Non-pigmented ciliary epithelial cell (primary cell): Measurements from ENCODE around the gene CNOT8.
"Not testable (repeated sequence)": the region's sequence is repeated elsewhere in the genome, so short reads cannot be mapped to it uniquely, and the experiment has no call there.

Source experiments
- DNase-seq: peaks from one replicate; pipeline ENCODE4 v3.0.0-alpha.2; 2010; ENCODE audit warnings: low read depth

The CNOT8 gene

DNA sequence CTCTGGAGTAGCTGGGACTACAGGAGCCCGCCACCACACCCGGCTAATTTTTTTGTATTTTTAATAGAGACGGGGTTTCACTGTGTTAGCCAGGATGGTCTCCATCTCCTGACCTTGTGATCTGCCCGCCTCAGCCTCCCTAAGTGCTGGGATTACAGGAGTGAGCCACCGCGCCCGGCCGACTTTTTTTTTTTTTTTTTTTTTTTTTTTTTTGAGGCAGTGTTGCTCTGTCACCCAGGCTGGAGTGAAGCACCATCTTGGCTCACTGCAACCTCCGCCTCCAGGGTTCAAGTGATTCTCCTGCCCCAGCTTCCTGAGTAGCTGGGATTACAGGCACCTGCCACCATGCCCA, 22.8 kb upstream of the CNOT8 start:
- not testable (repeated sequence) for DNase-seq

DNA sequence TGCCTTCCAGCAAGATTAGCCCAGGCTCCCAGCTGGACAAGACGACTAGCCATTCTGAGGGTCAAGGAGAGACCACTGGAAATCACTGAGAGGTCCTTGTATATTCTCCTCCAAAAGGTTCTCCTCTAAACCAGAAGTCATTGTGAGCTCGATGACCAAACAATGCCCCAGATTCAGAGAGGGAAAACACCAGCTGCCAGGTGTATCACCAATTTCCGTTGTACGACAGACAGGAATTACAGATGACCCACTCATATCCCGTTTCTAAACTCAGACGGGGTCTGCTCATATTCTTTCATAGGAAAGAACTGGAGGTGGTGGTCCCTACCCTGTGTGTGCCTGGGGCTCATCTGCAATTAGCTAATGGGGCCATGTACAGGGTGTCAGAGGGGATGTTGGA, 22.2 kb upstream of the CNOT8 start:
- DNase-seq = no peak

DNA sequence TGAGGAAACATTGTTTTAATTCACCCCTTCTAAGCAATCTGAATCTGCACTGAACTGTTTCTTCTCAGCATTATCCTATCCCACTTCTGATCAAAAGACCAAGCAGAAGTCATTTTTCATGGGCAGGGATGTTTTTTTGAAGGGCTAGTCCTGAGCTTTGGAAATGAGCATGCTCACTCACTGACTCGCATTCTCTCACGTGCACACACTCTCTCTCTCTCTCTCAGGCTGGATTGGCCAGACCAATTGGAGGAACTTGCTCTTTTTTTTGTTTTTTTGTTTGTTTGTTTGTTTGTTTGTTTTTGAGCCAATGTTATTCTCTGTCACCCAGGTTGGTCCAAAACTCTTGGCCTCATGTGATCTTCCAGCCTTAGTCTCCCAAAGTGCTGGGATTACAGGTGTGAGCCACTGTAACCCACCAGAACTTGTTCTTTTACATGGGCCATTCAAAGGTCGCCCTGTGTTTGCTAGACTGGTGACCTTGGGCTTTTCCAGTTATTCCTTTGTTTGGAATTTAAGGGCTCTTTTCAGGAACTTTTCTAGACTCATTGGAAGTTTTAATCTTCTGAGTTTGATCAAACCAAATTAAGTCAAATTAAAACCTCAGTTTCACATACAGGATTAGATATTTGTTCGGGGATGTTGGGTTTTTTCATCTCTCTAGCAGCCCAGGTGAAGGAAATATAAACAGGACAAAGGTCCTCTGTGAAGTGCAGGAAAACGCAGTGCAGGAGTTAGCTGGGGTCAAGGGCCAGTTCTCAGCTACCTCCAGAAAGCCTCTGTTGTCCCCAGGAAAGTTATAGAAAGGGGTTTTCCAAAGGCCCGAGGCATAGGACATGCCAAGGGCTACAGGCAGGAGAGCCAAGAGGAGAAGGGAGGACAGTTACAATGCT, 21.2 kb upstream of the CNOT8 start:
- no peak for DNase-seq

DNA sequence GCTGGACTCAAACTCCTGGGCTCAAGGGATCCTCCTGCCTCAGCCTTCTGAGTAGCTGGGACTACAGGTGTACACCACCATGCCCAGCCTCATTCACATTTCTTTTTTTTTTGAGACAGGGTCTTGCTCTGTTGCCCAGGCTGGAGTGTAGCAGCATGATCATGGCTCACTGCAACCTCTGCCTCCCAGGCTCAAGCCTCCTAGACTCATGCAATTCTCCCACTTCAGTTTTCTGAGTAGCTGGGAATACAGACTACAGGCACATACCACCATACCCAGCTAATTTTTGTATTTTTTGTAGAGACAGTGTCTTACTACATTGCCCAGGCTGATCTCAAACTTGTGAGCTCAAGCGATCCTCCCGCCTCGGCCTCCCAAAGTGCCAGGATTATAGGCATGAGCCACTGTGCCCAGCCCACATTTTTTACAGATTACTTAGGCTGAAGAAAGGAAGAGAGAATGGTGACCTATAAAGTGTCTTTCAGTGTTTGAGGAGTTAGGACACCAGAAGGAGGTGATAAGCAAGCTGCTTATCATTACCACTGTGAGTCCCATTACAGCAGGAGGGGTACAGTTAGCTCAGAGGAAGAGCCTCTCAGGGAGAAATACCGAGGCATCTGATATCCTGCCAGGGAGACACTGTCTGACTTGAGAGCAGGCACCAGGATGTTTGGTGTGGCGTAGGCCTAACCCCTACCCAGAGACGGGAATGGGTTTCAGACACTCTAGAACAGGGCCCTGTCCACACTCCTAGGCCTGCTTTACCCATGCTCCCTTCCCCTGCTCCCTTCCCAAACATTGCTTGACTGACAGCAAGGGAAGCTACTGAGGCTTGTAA, 17.8 kb upstream of the CNOT8 start:
- DNase-seq = no peak

DNA sequence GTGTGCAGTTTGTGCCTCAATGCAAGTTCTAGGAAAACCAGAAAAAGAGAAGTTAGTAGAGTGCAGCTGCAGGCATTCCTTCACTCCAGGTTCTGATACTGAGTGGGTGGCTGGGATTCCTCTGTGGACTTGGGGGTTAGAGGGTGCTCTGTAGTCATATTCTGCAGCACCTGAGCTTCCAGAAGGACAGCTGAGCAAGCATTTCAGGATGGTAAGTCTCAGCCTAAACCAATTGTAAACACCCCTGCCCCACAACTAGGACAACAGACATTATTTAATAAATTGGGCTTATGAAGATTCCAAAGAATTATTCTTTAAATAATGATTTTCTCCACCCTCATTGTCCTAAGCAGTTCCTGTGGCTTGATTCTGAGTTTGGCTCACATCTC, 17.2 kb upstream of the CNOT8 start:
- DNase-seq = no peak

DNA sequence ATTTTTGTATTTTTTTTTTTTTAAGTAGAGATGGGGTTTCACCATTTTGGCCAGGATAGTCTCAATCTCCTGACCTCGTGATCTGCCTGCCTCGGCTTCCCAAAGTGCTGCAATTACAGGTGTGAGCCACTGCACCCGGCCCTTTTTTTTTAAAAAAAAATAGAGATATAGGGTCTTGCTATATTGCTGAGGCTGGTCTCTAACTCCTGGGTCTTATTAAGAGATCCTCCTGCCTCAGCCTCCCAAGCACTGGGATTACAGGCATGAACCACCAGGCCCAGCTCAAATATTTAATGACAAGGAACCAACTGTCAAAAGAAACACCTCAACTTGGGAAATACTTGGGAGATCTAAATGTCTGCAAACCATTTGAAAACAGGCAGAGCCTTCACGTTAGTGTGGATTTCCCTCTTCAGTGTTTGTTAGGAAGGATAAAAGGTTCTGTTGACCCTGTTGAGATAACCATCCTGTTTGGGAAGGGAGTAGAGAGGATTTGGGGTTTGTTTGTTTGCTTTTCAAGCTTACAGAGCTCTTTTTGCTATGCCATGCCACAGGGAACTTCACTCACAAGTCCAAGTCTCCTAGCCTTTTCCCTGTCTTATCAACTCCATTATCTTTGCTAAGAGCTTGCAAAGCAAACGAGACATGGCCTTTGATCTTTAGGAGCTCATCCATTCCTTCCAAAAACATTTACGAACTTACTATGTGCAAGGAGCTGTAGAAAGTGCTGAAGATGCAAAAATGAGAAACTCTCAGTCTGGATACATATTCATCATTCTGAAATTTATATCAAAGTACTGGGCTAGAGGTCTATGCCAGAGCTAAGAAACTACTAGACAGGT, 15.5 kb upstream of the CNOT8 start:
- DNase-seq = no peak

DNA sequence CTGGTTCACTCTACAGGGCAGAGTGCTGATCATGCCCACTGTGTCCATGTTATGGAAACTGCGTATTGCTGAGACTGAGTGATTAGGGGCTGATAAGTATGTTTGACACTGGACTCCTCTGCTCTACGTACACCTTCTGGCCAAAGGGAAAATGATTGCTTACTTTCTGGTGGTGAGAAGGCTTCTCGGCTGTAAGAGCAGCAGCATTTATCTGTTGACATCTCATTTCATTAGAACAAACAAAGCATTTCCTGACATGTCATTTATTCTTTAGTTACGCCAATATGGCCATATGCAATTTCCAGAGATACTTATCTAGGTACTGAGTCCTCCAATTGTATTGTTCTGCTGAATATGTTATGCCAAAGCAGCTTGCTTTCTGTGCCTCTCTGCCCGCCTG, 13.6 kb upstream of the CNOT8 start:
- no peak for DNase-seq

DNA sequence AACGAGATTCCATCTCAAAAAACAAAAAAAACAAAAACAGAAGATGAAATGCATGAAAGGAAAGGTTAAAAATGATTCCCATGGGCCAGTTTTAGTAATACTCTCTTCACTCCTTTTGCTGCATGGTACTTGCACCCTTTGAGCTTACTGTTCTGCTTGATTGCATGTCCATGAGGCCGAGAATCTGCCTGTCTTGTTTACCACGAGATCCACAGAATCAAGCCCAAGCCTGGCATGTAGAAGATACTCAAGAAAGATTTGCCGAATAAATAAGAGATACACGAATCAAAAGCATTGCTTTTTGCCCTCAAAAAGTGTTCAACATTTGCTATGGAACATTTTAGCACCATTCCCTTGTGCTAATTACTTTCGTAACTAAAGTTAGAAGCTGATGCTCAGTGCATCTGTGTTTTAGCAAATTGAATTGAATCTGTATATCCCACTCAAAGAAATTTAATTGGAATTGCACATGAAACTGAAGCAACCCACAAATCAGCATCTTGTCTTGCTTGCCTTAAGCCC, 9.1 kb upstream of the CNOT8 start:
- DNase-seq = no peak

DNA sequence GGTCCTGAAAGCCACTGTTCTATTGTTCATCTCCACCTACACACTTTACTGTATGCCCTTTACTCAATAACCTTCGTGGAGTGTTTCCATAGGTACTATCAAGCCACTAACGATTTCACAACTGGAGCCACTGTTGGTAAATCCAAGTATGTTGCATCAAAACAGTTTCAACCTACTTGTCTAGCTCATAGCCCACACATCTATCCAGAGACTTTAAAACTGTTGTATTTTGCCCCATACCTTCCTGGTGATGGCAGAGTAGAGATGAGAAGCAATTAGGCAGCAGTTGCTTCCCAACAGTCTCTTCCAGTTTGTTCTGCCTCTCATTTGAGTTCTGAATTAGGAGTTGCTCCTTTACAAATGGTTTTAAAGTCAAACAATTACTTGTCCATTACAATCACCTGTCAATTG, 8.6 kb upstream of the CNOT8 start:
- no peak for DNase-seq

DNA sequence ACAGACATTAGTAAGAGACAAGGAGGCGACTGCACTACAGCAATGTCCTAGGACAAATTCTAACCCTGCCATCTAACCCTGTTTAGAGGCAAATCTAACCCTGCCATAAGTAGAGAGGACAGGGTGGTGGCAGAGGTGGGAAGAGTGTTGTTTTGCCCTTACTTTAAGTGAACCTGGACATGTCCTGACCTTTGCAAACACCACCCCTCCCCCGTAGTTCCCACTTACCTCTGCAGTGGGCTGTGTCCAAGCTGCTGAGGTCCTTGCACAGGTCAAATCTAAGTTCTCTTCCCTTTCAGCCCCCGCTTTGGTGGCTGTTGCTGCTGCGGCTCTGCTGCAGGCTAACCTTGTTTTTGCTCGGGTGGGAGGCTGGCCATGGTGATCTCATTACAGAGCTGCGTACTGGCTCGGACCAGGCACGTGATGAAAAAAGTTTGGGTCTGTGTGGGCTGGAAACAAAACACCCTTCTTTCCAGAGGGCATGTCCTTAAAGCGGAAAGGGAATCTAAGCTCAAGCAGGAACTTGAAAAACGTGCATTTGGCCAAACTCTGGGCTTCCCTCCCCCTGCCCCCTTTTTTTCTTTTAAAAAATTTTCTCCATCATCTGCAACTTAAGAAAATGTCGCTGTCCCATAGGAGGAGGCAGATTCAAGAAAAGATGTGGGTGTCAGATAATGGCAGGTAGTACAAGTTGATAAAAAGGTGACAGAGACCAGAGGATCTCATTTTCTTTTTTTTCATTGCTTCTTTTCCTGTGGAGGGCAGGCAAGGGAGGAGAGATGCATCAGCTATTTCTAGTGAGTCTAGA, 8.0 kb upstream of the CNOT8 start, which contains the start of gene FAXDC2:
TSS of gene FAXDC2 (minus strand) at position 349 of the 808 bp plus-strand sequence. CDS start 12,425 bp downstream, outside the sequence.
- peak; percentile 55 for DNase-seq

DNA sequence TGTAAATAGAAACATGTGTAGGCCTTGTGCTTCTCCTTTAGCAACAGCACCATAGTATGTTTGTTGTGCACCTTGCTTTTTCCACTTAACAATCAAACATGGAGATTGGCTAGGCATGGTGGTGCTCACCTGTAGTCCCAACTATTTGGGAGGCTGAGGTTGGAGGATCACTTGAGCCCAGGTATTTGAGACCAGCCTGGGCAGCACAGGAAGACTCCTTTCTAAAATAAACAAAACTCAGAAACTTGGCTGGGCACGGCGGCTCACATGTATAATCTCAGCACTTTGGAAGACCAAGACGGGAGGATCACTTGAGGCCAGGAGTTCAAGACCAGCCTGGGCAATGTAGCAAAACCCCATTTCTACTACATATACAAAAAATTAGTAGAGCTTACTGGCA, 7.1 kb upstream of the CNOT8 start:
- no peak for DNase-seq

DNA sequence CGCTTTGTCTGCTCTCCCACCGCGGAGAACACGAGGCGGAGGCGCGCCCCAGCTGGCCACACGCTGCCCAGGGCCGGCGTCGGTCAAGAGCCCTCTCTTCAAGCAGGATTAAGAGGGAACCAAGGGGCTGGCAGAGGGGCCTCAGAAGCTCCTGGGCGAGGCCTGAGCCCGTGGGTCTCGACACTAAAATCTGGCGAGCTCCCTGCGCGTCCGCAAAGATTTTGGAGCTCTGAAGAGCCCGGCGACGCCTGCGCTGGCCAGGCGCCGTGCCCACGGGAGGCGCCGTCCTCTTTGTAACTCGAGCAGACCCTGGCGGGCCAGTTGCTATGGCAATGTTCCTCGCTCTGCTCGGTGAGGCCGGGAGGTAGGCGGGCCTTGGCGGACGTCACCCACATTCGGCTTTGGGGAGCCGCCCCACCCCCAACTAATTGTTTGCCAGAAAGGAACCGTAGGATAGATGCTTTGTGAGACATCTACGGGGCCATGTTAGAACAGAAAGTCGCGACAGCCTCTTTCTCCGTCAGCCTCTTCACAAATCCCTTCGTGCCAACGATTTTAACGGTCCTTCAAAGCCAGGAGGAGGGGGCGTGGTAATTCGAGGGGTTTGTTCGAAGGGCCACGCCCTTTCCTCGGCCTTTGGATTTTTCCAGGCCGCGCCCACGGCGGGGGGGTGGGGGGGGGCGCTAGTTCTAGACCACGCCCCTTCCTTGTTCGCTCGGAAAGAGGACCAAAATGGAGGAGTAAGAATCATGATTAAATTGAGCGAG, 714 bp upstream of the CNOT8 start:
- DNase-seq = peak; percentile 80

DNA sequence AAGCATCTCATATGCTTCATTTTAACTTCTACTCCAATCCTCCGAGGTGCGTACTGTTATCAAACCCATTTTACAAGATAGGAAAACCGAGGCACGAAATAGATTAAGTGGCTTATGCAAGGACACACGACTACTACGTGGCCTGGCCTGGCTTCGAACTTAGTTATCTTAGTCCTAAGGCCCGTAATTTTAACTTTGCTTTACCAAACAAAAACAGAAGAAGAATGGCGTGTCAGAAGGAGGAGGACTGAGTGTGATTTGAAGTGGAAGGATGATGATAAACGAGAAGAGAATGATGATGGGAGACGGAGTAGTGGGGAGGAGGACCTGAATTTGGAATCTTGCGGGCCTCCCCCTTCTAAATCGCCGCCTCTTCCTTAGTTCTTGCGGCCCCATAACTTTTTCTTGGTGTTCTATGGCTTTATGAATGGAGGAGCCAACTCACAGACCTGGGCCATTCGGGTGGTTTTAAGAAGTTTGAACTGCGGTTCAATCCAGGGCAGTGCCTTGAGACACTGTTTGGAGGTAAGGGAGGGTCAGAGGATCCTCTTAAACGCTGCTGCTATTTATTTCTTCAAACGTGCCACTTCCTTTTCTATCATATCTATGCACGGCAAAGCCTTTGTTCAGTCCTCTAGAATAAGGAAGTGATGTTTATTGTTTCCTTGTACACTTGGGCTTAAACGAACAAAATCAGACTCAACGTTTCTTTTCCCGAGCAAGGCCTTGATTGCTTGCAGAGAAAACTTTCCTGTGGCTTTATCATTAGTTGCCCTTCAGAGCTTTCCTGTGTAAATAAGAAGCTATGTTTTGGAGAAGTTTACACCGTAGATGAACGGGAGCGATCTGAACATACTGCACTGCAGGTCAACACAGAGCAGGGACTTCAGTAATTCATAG, 795 bp downstream of the CNOT8 start:
- DNase-seq = no peak

DNA sequence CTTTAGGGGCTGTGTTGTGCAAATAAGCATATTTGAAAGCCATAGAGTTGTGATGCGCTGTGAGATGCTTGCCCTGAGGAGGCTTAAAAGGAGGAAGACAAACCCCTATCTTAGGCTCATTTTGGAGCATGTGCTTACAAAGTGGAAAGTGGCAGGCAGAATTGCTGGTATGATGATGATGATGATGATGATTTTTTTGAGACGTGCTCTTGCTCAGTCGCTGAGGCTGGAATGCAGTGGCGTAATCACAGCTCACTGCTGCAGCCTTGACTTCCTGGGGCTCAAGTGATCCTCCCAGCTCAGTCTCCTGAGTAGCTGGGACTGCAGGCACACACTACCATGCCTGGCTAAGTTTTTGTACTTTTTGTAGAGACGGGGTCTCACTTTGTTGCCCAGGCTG, 1.7 kb downstream of the CNOT8 start:
- DNase-seq = peak; percentile 45

DNA sequence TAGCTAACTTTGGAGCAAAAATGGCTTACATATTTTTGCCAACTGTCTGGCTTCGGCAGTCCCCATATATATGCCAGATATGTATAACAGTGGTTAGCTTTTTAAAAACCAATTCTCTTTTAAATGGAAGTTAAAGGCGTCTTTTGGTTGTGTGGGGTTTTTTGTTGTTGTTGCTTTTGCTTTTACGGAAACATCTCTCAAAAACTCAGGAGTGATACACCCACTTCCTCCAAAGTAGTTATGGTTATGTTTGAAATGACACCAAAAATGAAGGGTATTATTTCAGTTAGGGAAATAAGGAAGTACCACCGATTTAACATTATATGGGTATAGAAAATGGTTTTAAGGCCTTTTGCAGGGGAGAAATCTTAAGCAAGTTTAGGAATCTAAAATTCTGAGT, 2.3 kb downstream of the CNOT8 start:
- no peak for DNase-seq

DNA sequence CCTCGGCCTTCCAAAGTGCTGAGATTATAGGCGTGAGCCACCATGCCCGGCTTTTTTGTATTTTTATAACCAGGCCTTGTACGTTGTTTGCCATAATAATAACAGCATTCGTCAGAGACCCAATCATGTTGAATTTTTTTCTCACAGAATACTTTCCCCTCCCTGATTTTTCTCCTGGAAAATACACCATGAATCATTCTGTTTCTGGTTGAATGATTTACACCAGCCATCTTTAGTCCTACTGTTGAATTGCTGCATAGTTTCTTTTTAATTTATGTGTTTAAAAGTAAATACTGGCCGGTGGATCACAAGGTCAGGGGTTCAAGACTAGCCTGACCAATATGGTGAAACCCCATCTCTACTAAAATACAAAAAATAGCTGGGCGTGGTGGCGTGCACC, 3.5 kb downstream of the CNOT8 start:
- DNase-seq = no peak

DNA sequence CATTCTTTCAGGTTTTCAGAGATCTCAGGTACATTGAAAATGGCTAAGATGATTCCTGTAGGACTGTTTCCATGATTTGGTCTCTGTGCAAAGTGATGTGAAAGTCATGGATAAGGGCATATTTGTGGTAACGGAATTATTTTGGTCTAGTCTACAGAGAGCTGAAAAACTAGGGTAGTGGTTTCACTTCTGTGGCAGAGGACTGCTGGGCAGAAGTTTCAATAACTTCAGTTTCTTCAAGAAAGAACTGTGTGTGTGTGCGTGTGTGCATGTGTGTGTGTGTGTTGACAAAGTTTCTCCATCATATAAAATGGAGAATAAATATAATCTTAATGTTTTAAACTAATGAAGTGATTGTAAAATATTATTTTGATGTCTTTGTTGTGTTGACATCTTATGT, 4.3 kb downstream of the CNOT8 start:
- DNase-seq = no peak

DNA sequence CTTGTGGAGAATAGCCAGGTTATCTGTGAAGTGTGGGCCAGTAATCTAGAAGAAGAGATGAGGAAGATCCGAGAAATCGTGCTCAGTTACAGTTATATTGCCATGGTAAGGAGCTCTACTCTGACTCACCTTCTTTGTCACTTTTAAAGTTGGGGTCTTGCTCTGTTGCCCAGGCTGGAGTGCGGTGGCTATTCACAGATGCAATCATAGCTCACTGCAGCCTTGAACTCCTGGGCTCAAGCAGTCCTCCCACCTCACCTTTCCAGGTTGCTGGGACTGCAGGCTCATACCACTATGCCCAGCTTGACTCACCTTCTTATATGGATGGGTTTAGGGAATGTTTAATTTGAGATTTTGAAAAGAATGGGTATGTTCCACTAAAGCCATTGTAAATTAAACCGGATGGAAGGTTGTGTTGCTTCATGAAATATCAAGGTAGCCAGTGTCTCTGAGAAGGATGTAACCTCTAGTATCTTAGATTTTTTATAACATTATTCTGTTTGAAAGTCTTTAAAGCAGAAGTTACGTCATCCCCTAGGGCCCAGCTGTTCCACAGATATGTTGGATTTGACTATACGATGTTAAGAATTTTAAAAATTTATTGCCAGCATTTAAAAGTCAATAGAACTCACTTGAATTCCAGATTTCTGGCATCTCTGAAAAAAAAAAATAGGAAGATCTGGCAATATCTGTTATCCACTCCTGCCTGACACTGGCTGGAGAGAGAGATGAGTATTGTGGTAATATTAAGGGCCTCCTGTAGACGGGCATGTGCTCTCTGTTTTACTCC, 5.1 kb downstream of the CNOT8 start:
- DNase-seq = no peak
